Endothelial cell of umbilical vein (primary cell): Measurements from ENCODE around the gene GMCL2. TPM values are rescaled to one million over a fixed set of nuclear protein-coding genes. Genes with fewer than 3 reads are reported as not detected.
A peak's percentile ranks its signal among the peaks of the same experiment; 100 is the strongest.

Source experiments
- BruUV-seq: library from RNA; stranded (reverse); fragments of 400-500 nt; replicated peaks from 2 replicates; lab custom pipeline; 2021; lab: Mats Ljungman, UMichigan
- CTCF ChIA-PET: fragments of 300-600, 350-600 bp; sonication (Branson Sonifier 250); formaldehyde crosslinking; loops from one replicate; lab custom pipeline; 2021; ENCODE audit warnings: antibody characterized with exemption, inconsistent platforms; lab: Charles Lee
- POLR2A ChIA-PET: fragments of 300-600, 350-600 bp; sonication (Branson Sonifier 250); formaldehyde crosslinking; loops from one replicate; lab custom pipeline; 2021; ENCODE audit warnings: antibody characterized with exemption, inconsistent platforms; lab: Charles Lee
- DNase-seq: peaks from one replicate; pipeline ENCODE4 v3.0.0-alpha.2; 2011; ENCODE audit warnings: low read depth, low spot score
- FAIRE-seq: peaks from 2 replicates; lab custom pipeline; 2011; peaks lifted over from hg19 to GRCh38; lab: Jason Lieb, UNC
- H2AFZ ChIP-seq: 2 replicates; pipeline ENCODE4 v1.6.0; 2012; ENCODE audit warnings: low read depth, low read length, control low read depth, inconsistent platforms
- H3K27ac ChIP-seq: 2 replicates; pipeline ENCODE4 v1.5.1; 2011; ENCODE audit warnings: low read depth, mild to moderate bottlenecking, control low read depth, low read length, moderate library complexity; ENCODE audit not compliant: insufficient read depth
- H3K27me3 ChIP-seq, 2 experiments: 2 replicates each; pipeline versions ENCODE4 v1.6.0 to v1.6.1; 2011; ENCODE audit warnings: low read length in 2 of 2, mixed read lengths in 1 of 2; ENCODE audit not compliant: control insufficient read depth in 2 of 2, insufficient read depth in 2 of 2
- H3K36me3 ChIP-seq, 2 experiments: 2 replicates in 1 of 2; 3 replicates in 1 of 2; pipeline ENCODE4 v1.5.1; 2011; ENCODE audit warnings: low read length in 2 of 2, mild to moderate bottlenecking in 1 of 2, moderate library complexity in 1 of 2; ENCODE audit not compliant: control insufficient read depth in 2 of 2, insufficient read depth in 2 of 2; ENCODE audit errors: extremely low read depth in 1 of 2
- H3K4me1 ChIP-seq: 3 replicates; pipeline ENCODE4 v1.5.1; 2011; ENCODE audit warnings: mild to moderate bottlenecking, low read length; ENCODE audit not compliant: control insufficient read depth, insufficient read depth; ENCODE audit errors: extremely low read depth
- H3K4me2 ChIP-seq: 2 replicates; pipeline ENCODE4 v1.6.1; 2011; ENCODE audit warnings: low read length, control low read depth, mixed read lengths; ENCODE audit not compliant: insufficient read depth
- H3K4me3 ChIP-seq, 3 experiments: fragments of 200-600 bp in 1 of 3; sonication (generic), shearing (Covaris generic) in 1 of 3; replicated peaks in 1 of 3; 2 replicates each; pipeline ENCODE4 v1.5.1; 2011 to 2016; ENCODE audit warnings: control low read depth in 3 of 3, low read length in 3 of 3, mild to moderate bottlenecking in 2 of 3, inconsistent platforms in 1 of 3, low read depth in 1 of 3, moderate library complexity in 1 of 3; ENCODE audit not compliant: insufficient read depth in 1 of 3
- H3K79me2 ChIP-seq: 2 replicates; pipeline ENCODE4 v1.6.0; 2012; ENCODE audit warnings: low read length, inconsistent platforms; ENCODE audit not compliant: control insufficient read depth, insufficient read depth
- H3K9ac ChIP-seq: replicated peaks from 2 replicates; pipeline ENCODE3; 2011; ENCODE audit warnings: low read length, control low read depth; ENCODE audit not compliant: insufficient read depth; ENCODE audit errors: extremely low read depth
- H3K9me1 ChIP-seq: replicated peaks from 3 replicates; pipeline ENCODE4 v1.6.0; 2011; ENCODE audit warnings: mild to moderate bottlenecking, low read length; ENCODE audit not compliant: control insufficient read depth, insufficient read depth; ENCODE audit errors: extremely low read depth
- H3K9me3 ChIP-seq: replicated peaks from 2 replicates; pipeline ENCODE4 v1.5.1; 2012; ENCODE audit warnings: low read length, inconsistent platforms; ENCODE audit not compliant: control insufficient read depth, insufficient read depth
- H4K20me1 ChIP-seq: replicated peaks from 2 replicates; pipeline ENCODE3; 2011; ENCODE audit warnings: mild to moderate bottlenecking, low read length; ENCODE audit not compliant: control insufficient read depth, insufficient read depth; ENCODE audit errors: extremely low read depth
- EZH2 ChIP-seq: IDR thresholded peaks from 2 replicates; pipeline ENCODE4 v1.6.1; 2012; ENCODE audit warnings: borderline replicate concordance, low read depth, mild to moderate bottlenecking, moderate library complexity, low read length, inconsistent platforms; ENCODE audit not compliant: severe bottlenecking
- JUN ChIP-seq: IDR thresholded peaks from 2 replicates; pipeline ENCODE4 v1.6.1; 2011; ENCODE audit warnings: borderline replicate concordance, low read depth; ENCODE audit not compliant: insufficient read length, insufficient read depth
- MYC ChIP-seq: IDR thresholded peaks from one replicate; pipeline ENCODE4 v1.6.1; 2011; ENCODE audit warnings: mild to moderate bottlenecking, low read depth, low read length
- POLR2A ChIP-seq: IDR thresholded peaks from 2 replicates; pipeline ENCODE4 v1.6.1; 2012; ENCODE audit warnings: low read depth, mild to moderate bottlenecking, control low read depth, low read length
- POLR2AphosphoS5 ChIP-seq: IDR thresholded peaks from 2 replicates; pipeline ENCODE4 v1.6.1; 2012; ENCODE audit warnings: low read depth, mild to moderate bottlenecking, control low read depth, low read length, moderate library complexity; ENCODE audit not compliant: insufficient read depth
- dilution Hi-C: fragments of 300-500 bp; cut with MboI; formaldehyde crosslinking; loops from one replicate; pipeline ENCODE4 v1.15.0; 2019; ENCODE audit warnings: low sequenced_read_pairs; ENCODE audit not compliant: extremely low pct_ligation_motif_present
- intact Hi-C: fragments of 100-400 bp; cut with micrococcal nuclease; formaldehyde crosslinking; loops from one replicate; pipeline ENCODE4 v1.10.0; 2022
- polyA plus RNA-seq, 4 experiments: library from polyadenylated mRNA; depleted of rRNA in 3 of 4; stranded (reverse) in 3 of 4; unstranded in 1 of 4; fragments of >200 nt; gene quantifications; 2 replicates each; pipeline versions ENCODE4 v1.2.1 to v1.2.3, GENCODE V29; 2011 to 2012; ENCODE audit warnings: missing spikeins in 1 of 4
- total RNA-seq: library from RNA; stranded (reverse); gene quantifications from 2 replicates; pipeline ENCODE4 v1.2.3, GENCODE V29; 2021

GMCL2 gene
- total and polyA plus RNA-seq, 2 donors (not counting 3 experiments of a cell fraction or from before 2014, with no cell fraction given): not detected

DNA sequence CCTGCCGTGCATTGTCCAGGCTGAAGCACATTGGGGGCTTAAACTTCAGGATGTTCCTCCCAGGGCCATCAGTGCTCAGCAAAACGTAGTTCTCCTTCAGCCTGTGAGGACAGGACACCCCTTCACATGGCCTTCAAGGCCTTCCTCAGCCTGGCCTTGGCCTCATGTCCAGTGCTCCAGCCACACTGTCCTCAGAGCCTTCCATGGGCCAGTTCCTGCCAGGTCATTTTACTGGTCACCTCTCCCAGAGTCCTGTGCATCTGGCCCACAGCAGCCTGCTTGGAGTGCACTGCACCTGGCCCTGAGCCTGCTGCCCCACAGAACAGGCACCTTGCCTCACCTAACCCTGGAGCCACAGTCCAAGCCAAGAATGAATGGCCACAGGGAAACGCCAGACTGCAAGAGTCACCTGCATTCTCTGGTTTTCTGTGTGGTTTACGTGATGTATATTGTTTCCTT lies 25.9 kb upstream of the GMCL2 start:
- Histone ChIP-seq H3K27ac (no peak overlapping the region), H3K9me3 (no peaks in the 10 kb centered on the region), H3K4me1 (no peaks in the 10 kb centered on the region), H3K79me2 (peaks cover 16% of the 10 kb centered on the region), H3K9me1 (no peaks in the 10 kb centered on the region), H3K4me3 (no peak overlapping the region), H3K27me3 (no peaks in the 10 kb centered on the region), H3K4me2 (no peak overlapping the region), H2AFZ (no peak overlapping the region), H3K36me3 (peaks cover 31 to 64% of the 10 kb centered on the region in 2 experiments), H4K20me1 (peaks cover under 1% of the 10 kb centered on the region), H3K9ac (no peak overlapping the region)
- TF ChIP-seq POLR2A: peak; percentile 22
- TF ChIP-seq EZH2: no peak
- TF ChIP-seq JUN: no peak
- DNase-seq (no peak), FAIRE-seq (no peak)
- ChIA-PET CTCF (interaction anchor here (0.8 to 2.1 kb wide), 2 partner anchors 16 to 22 kb away, joined by 3 to 4 read pairs; no protein-coding TSS in a partner anchor), POLR2A (interaction anchor here (3.0 kb wide), 1 partner anchor 9 kb away, joined by 13 read pairs; the partner anchor contains the start of gene HNRNPAB)
- intact Hi-C loops: no loop called here
- BruUV-seq: no TSS peak
- dilution Hi-C loops: no loop called here

- H3K27me3 ChIP-seq: no peaks in the 10 kb centered on the region
- no peak overlapping the region for H2AFZ ChIP-seq
- TF ChIP-seq POLR2AphosphoS5 (peak; percentile 37), MYC (no peak), POLR2A (peak; percentile 13)
- H3K79me2 ChIP-seq: peaks cover 22% of the 10 kb centered on the region
- FAIRE-seq: no peak
- H3K4me1 ChIP-seq: peaks cover 3% of the 10 kb centered on the region
- intact Hi-C loops: no loop called here
- no peak overlapping the region for H3K4me3 ChIP-seq
- ChIA-PET POLR2A (interaction anchor here (3.0 kb wide), 1 partner anchor 8 kb away, joined by 13 read pairs; the partner anchor contains the start of gene HNRNPAB), CTCF (no interaction called here)
- H3K27ac ChIP-seq: no peak overlapping the region
- H3K9me3 ChIP-seq: no peaks in the 10 kb centered on the region
- no peak overlapping the region for H3K4me2 ChIP-seq
- peaks cover 36 to 69% of the 10 kb centered on the region in 2 experiments for H3K36me3 ChIP-seq
- DNase-seq: no peak
- BruUV-seq: no TSS peak
- no peaks in the 10 kb centered on the region for H3K9me1 ChIP-seq
- dilution Hi-C loops: no loop called here
- no peak overlapping the region for H3K9ac ChIP-seq
- peaks cover 4% of the 10 kb centered on the region for H4K20me1 ChIP-seq
These were observed 25.3 kb upstream of the GMCL2 start for GRCh38 chr5:178212241-178213002.
